IMR-90 (cell line): ENCODE measurements around the gene PLCG2. TPM values are rescaled to one million over a fixed set of nuclear protein-coding genes. Genes with fewer than 3 reads are reported as not detected.

Experiments used
- ATAC-seq: fragments of 200-7000 bp; cut with Tn5 transposase; 2 replicates; pipeline ENCODE4 v1.9.1; 2020; ENCODE audit warnings: low read depth, mild to moderate bottlenecking, moderate library complexity
- BruUV-seq: library from RNA; stranded (reverse); fragments of 400-500 nt; replicated peaks from 2 replicates; lab custom pipeline; 2021; lab: Mats Ljungman, UMichigan
- CTCF ChIA-PET: fragments of 300-600 bp; formaldehyde crosslinking; extraction: SDS; loops from one replicate; lab custom pipeline; 2021; ENCODE audit warnings: antibody characterized with exemption; lab: Yijun Ruan, JAX
- POLR2A ChIA-PET: fragments of 300-600 bp; sonication (Branson Sonifier 250); formaldehyde crosslinking; loops from one replicate; lab custom pipeline; 2022; ENCODE audit warnings: antibody characterized with exemption; ENCODE audit not compliant: unreplicated experiment; lab: Charles Lee
- DNase-seq: peaks from one replicate; pipeline ENCODE4 v3.0.0; 2013
- H2AFZ ChIP-seq: replicated peaks from 2 replicates; pipeline ENCODE3; 2013; ENCODE audit warnings: low read length, mild to moderate bottlenecking; ENCODE audit not compliant: poor library complexity
- H2AK5ac ChIP-seq: 2 replicates; pipeline ENCODE4 v1.6.1; 2013; ENCODE audit warnings: low read depth, low read length, inconsistent platforms
- H2AK9ac ChIP-seq: replicated peaks from 2 replicates; pipeline ENCODE3; 2013; ENCODE audit warnings: mild to moderate bottlenecking, low read depth, low read length, moderate library complexity; ENCODE audit not compliant: poor library complexity
- H2BK120ac ChIP-seq: 2 replicates; pipeline ENCODE4 v1.6.1; 2013; ENCODE audit warnings: low read depth, low read length, inconsistent platforms
- H2BK15ac ChIP-seq: 3 replicates; pipeline ENCODE4 v1.6.1; 2013; ENCODE audit warnings: low read depth, low read length, inconsistent platforms
- H2BK20ac ChIP-seq: 2 replicates; pipeline ENCODE4 v1.6.1; 2013; ENCODE audit warnings: low read depth, mild to moderate bottlenecking, inconsistent platforms, low read length, moderate library complexity
- H2BK5ac ChIP-seq: 2 replicates; pipeline ENCODE4 v1.6.1; 2013; ENCODE audit warnings: mild to moderate bottlenecking, low read depth, low read length, inconsistent platforms; ENCODE audit not compliant: poor library complexity, severe bottlenecking
- H3K14ac ChIP-seq: replicated peaks from 2 replicates; pipeline ENCODE4 v1.6.1; 2013; ENCODE audit warnings: low read depth, low read length, inconsistent platforms
- H3K18ac ChIP-seq: 2 replicates; pipeline ENCODE4 v1.6.1; 2013; ENCODE audit warnings: low read depth, low read length, control low read depth
- H3K23ac ChIP-seq: 2 replicates; pipeline ENCODE4 v1.6.1; 2013; ENCODE audit warnings: low read depth, low read length, inconsistent platforms
- H3K27ac ChIP-seq: 2 replicates; pipeline ENCODE4 v1.5.1; 2013; ENCODE audit warnings: mild to moderate bottlenecking, control low read depth, low read length; ENCODE audit not compliant: insufficient read depth
- H3K27me3 ChIP-seq: 2 replicates; pipeline ENCODE4 v1.6.1; 2013; ENCODE audit warnings: low read length; ENCODE audit not compliant: control insufficient read depth, insufficient read depth
- H3K36me3 ChIP-seq: 2 replicates; pipeline ENCODE4 v1.6.1; 2013; ENCODE audit warnings: low read length, mixed read lengths; ENCODE audit not compliant: control insufficient read depth, insufficient read depth
- H3K4ac ChIP-seq: 2 replicates; pipeline ENCODE4 v1.6.1; 2013; ENCODE audit warnings: low read depth, low read length, inconsistent platforms
- H3K4me1 ChIP-seq: 2 replicates; pipeline ENCODE4 v1.6.1; 2013; ENCODE audit warnings: low read length, mixed read lengths; ENCODE audit not compliant: control insufficient read depth, insufficient read depth
- H3K4me2 ChIP-seq: 2 replicates; pipeline ENCODE4 v1.6.1; 2013; ENCODE audit warnings: low read depth, mild to moderate bottlenecking, control low read depth, low read length, moderate library complexity
- H3K4me3 ChIP-seq: 2 replicates; pipeline ENCODE4 v1.5.1; 2013; ENCODE audit warnings: low read depth, mild to moderate bottlenecking, control low read depth, low read length, moderate library complexity; ENCODE audit not compliant: insufficient read depth
- H3K56ac ChIP-seq: 2 replicates; pipeline ENCODE4 v1.6.1; 2013; ENCODE audit warnings: low read length, inconsistent platforms; ENCODE audit not compliant: insufficient read depth; ENCODE audit errors: extremely low read depth
- H3K79me1 ChIP-seq, 2 experiments: 2 replicates each; pipeline ENCODE4 v1.6.1; 2013; ENCODE audit warnings: low read length in 2 of 2, inconsistent platforms in 1 of 2, low read depth in 1 of 2
- H3K9ac ChIP-seq: 2 replicates; pipeline ENCODE4 v1.6.1; 2013; ENCODE audit warnings: low read depth, low read length, control low read depth
- H3K9me1 ChIP-seq: 2 replicates; pipeline ENCODE4 v1.6.1; 2013; ENCODE audit warnings: low read length, inconsistent platforms; ENCODE audit not compliant: insufficient read depth
- H3K9me3 ChIP-seq: 2 replicates; pipeline ENCODE4 v1.6.1; 2013; ENCODE audit warnings: low read length; ENCODE audit not compliant: control insufficient read depth, insufficient read depth
- H4K20me1 ChIP-seq: 2 replicates; pipeline ENCODE4 v1.6.1; 2013; ENCODE audit warnings: low read length, inconsistent platforms; ENCODE audit not compliant: insufficient read depth
- H4K5ac ChIP-seq: 2 replicates; pipeline ENCODE4 v1.6.1; 2013; ENCODE audit warnings: mild to moderate bottlenecking, low read depth, low read length, control low read depth
- H4K8ac ChIP-seq, 2 experiments: 2 replicates each; pipeline ENCODE4 v1.6.1; 2013; ENCODE audit warnings: low read depth in 2 of 2, low read length in 2 of 2, control low read depth in 1 of 2, inconsistent platforms in 1 of 2
- H4K91ac ChIP-seq: 2 replicates; pipeline ENCODE4 v1.6.1; 2013; ENCODE audit warnings: low read depth, low read length, inconsistent platforms; ENCODE audit not compliant: insufficient read depth
- BHLHE40 ChIP-seq: fragments of 150-350 bp; IDR thresholded peaks from 2 replicates; pipeline ENCODE4 v1.6.1; 2016; ENCODE audit warnings: mild to moderate bottlenecking, low read depth, low read length
- CEBPB ChIP-seq: IDR thresholded peaks from 2 replicates; pipeline ENCODE4 v1.6.1; 2012; ENCODE audit warnings: low read depth, low read length, improper control_type of control experiment
- CHD1 ChIP-seq: IDR thresholded peaks from 2 replicates; pipeline ENCODE4 v1.6.1; 2012; ENCODE audit warnings: low read depth, low read length, improper control_type of control experiment
- CTCF ChIP-seq: conservative IDR thresholded peaks from 2 replicates; pipeline ENCODE4 v1.5.1; 2012; ENCODE audit warnings: mild to moderate bottlenecking, low read depth, low read length, improper control_type of control experiment
- ELK1 ChIP-seq: fragments of 150-350 bp; IDR thresholded peaks from 2 replicates; pipeline ENCODE4 v1.6.1; 2016; ENCODE audit warnings: low read depth, mild to moderate bottlenecking, low read length, moderate library complexity, borderline replicate concordance
- FOS ChIP-seq: fragments of 150-350 bp; IDR thresholded peaks from 2 replicates; pipeline ENCODE4 v1.6.1; 2016; ENCODE audit warnings: low read depth, low read length
- MAFK ChIP-seq: IDR thresholded peaks from 2 replicates; pipeline ENCODE4 v1.6.1; 2012; ENCODE audit warnings: low read depth, low read length, improper control_type of control experiment
- MAZ ChIP-seq: IDR thresholded peaks from 2 replicates; pipeline ENCODE4 v1.6.1; 2012; ENCODE audit warnings: low read depth, mild to moderate bottlenecking, low read length, improper control_type of control experiment, moderate library complexity, borderline replicate concordance
- MXI1 ChIP-seq: IDR thresholded peaks from 2 replicates; pipeline ENCODE4 v1.6.1; 2012; ENCODE audit warnings: low read depth, mild to moderate bottlenecking, low read length, moderate library complexity, borderline replicate concordance
- NFE2L2 ChIP-seq: fragments of 150-350 bp; IDR thresholded peaks from 2 replicates; pipeline ENCODE4 v1.6.1; 2016; ENCODE audit warnings: low read depth, mild to moderate bottlenecking, low read length
- POLR2A ChIP-seq: IDR thresholded peaks from 2 replicates; pipeline ENCODE4 v1.6.1; 2012; ENCODE audit warnings: mild to moderate bottlenecking, low read depth, low read length
- RAD21 ChIP-seq: IDR thresholded peaks from 2 replicates; pipeline ENCODE4 v1.6.1; 2012; ENCODE audit warnings: low read length, improper control_type of control experiment
- RCOR1 ChIP-seq: IDR thresholded peaks from 2 replicates; pipeline ENCODE4 v1.6.1; 2012; ENCODE audit warnings: mild to moderate bottlenecking, low read length, improper control_type of control experiment; ENCODE audit not compliant: insufficient replicate concordance
- RFX5 ChIP-seq: IDR thresholded peaks from 2 replicates; pipeline ENCODE4 v1.8.0; 2012; ENCODE audit warnings: low read depth, mild to moderate bottlenecking, low read length, moderate library complexity
- SMC3 ChIP-seq: fragments of 150-350 bp; IDR thresholded peaks from 2 replicates; pipeline ENCODE4 v1.6.1; 2016; ENCODE audit warnings: low read depth, mild to moderate bottlenecking, antibody characterized with exemption, low read length, moderate library complexity
- USF2 ChIP-seq: fragments of 150-350 bp; IDR thresholded peaks from 2 replicates; pipeline ENCODE4 v1.6.1; 2017; ENCODE audit warnings: mild to moderate bottlenecking, antibody characterized with exemption, low read length, low read depth
- WGBS, 2 experiments: methylation state at CpG; one replicate each; pipeline versions ENCODE4 v1.1.5 to v1.1.7; 2013; ENCODE audit warnings: missing lambda C conversion rate in 2 of 2; ENCODE audit not compliant: insufficient read length in 1 of 2; ENCODE audit errors: extremely low coverage in 2 of 2; 5-methylcytosine and 5-hydroxymethylcytosine counted together
- dilution Hi-C: fragments of 300-500 bp; cut with HindIII; formaldehyde crosslinking; loops from one replicate; pipeline ENCODE4 v1.14.3; 2018; ENCODE audit warnings: low sequenced_read_pairs; ENCODE audit not compliant: unreplicated experiment
- in situ Hi-C: fragments of 300-500 bp; cut with MboI; formaldehyde crosslinking; loops from 3 replicates; pipeline ENCODE4 v1.14.3; 2019; ENCODE audit warnings: low sequenced_read_pairs, inconsistent platforms, mixed read lengths
- intact Hi-C: fragments of 100-400 bp; cut with micrococcal nuclease; formaldehyde crosslinking; loops from 2 replicates; pipeline ENCODE4 v1.10.0; 2022
- polyA plus RNA-seq, 3 experiments: library from polyadenylated mRNA; depleted of rRNA; stranded (reverse); fragments of >200 nt; gene quantifications; 2 replicates each; pipeline ENCODE4 v1.2.3, GENCODE V29; 2012; ENCODE audit warnings: low replicate concordance in 1 of 3
- total RNA-seq: library from RNA; depleted of rRNA; stranded (reverse); fragments of >200 nt; gene quantifications from 2 replicates; pipeline ENCODE4 v1.2.3, GENCODE V29; 2012

PLCG2 gene
- total and polyA plus RNA-seq, 2 of the 4 experiments (the other 2 are of a cell fraction) = 0.14 to 0.18 TPM

GRCh38 chr16:81821436-81822128, 42.5 kb downstream of the PLCG2 start:
- 58% methylated on average over 5 of the region's 10 CpGs; no CpG with 5 or more reads in 1 of the 2 experiments for WGBS, 2 experiments
- CTCF ChIA-PET = no interaction called here

More at GRCh38 chr16:81821436-81822128, 42.5 kb downstream of the PLCG2 start:
- Histone ChIP-seq H3K14ac (no peak overlapping the region), H3K4me3 (no peak overlapping the region), H2BK15ac (no peak overlapping the region), H3K4ac (no peak overlapping the region), H2AFZ (no peak overlapping the region), H3K27ac (no peak overlapping the region), H3K23ac (no peak overlapping the region), H3K56ac (no peak overlapping the region), H3K79me1 (no peaks in the 10 kb centered on the region), H4K20me1 (no peaks in the 10 kb centered on the region), H3K18ac (no peak overlapping the region), H4K5ac (no peak overlapping the region), H3K9me1 (no peaks in the 10 kb centered on the region), H3K4me1 (no peaks in the 10 kb centered on the region), H3K27me3 (peaks cover 8% of the 10 kb centered on the region; the same call in 1 of the 2 replicates), H3K4me2 (no peak overlapping the region), H2BK120ac (no peak overlapping the region), H2AK5ac (no peak overlapping the region), H3K9ac (no peak overlapping the region), H2BK20ac (no peak overlapping the region), H3K36me3 (no peaks in the 10 kb centered on the region), H4K8ac (no peak overlapping the region), H2AK9ac (no peak overlapping the region), H4K91ac (no peak overlapping the region), H2BK5ac (no peak overlapping the region), H3K9me3 (no peaks in the 10 kb centered on the region)
- DNase-seq = no peak
- POLR2A ChIA-PET = no interaction called here
- no TSS peak for BruUV-seq
- no peak for ATAC-seq
- dilution Hi-C loops (no loop called here), intact Hi-C loops (no loop called here), in situ Hi-C loops (no loop called here)
- no peak for TF ChIP-seq RFX5
- TF ChIP-seq NFE2L2 = no peak
- no peak for TF ChIP-seq MXI1
- no peak for TF ChIP-seq SMC3
- TF ChIP-seq CHD1 = no peak
- no peak for TF ChIP-seq RCOR1
- TF ChIP-seq CTCF = no peak
- no peak for TF ChIP-seq FOS
- TF ChIP-seq BHLHE40 = no peak
- TF ChIP-seq RAD21 = no peak
- no peak for TF ChIP-seq ELK1
- no peak for TF ChIP-seq MAZ
- no peak for TF ChIP-seq CEBPB
- TF ChIP-seq USF2 = no peak
- no peak for TF ChIP-seq POLR2A
- no peak for TF ChIP-seq MAFK
